ELF-1 (cell line): ENCODE measurements around the gene FUBP1.
"Not testable (repeated sequence)": the region's sequence is repeated elsewhere in the genome, so short reads cannot be mapped to it uniquely, and the experiment has no call there.

Experiments used
- DNase-seq: peaks from one replicate; pipeline ENCODE4 v3.0.0-alpha.2; 2016; ENCODE audit warnings: low read depth, low spot score

Gene FUBP1

GRCh38 chr1:77978969-77979876 lies at the start of gene FUBP1:
Gene FUBP1 (minus strand): TSS chr1:77979072. CDS start chr1:77979004, 68 bp downstream.
- peak; percentile 99 for DNase-seq

DNA sequence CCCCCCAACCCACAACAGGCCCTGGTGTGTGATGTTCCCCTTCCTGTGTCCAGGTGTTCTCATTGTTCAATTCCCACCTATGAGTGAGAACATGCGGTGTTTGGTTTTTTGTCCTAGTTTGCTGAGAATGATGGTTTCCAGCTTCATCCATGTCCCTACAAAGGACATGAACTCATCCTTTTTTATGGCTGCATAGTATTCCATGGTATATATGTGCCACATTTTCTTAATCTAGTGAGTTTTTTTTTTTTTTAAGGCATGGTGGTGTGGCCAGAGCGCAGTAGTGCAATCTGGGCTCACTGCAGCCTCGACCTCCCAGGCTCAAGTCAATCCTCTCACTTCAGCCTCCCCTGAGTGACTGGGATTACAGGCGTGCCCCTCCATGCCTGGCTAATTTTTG lies 42.3 kb upstream of the FUBP1 start:
- DNase-seq: not testable (repeated sequence)

DNA sequence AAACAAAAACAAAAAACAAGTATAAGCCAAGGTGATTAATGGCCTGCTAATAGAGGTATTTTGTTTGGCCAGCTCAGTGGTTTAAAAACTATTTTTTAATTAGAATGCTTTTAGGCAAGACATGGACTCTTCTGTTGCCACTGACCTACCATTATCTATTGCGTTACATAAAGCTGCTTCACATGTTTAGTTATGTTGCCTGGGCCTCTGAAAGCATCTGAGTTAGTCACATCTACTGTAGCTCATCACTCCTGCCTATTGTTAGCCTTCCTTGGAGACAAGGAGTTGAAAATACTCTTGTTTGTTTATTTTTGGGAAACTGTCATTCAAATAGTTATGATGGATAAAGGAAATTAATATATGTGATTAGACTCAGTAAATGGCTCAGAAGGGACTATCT lies 40.2 kb upstream of the FUBP1 start:
- no peak for DNase-seq

DNA sequence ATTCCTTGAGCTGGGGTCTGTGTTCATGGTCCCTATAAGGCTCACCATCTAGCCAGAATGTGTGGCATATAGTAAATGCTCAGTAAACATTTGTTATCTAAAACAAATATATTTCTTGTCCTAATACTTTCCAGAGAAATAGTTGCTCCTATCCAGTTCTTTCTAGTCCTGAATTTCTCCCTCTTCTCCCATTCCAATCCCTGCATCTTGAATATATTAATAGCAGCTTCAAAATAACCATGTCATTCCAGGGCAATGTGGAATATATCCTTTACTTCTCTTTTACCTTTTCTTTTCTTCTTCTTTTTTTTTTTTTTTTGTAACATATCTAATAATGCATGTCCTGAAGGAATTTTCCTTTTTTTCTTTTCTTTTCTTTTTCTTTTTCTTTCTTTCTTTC lies 36.3 kb upstream of the FUBP1 start:
- no peak for DNase-seq

DNA sequence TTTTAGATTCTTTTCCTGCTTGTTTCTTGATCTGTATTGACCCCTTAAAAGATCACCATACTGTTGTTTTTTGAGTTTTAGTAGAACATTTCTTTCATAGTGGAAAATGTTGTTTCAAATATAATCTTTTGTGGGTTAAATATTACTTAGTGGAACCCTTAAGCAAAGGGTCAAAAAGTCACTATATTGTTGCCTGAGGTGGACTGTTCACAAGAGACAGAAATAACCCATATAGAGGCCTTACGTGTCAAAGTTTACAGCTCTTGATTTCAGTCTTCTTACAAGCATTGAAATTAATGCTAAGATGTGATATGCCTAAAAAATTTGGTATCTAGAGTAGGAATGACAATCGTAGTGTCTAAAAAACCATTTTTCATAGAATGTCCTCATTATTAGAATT lies 32.2 kb upstream of the FUBP1 start:
- no peak for DNase-seq

- no peak for DNase-seq
Observed at GRCh38 chr1:78009836-78010235, 31.0 kb upstream of the FUBP1 start.

GRCh38 chr1:78009276-78009675 lies 30.4 kb upstream of the FUBP1 start:
- no peak for DNase-seq

DNA sequence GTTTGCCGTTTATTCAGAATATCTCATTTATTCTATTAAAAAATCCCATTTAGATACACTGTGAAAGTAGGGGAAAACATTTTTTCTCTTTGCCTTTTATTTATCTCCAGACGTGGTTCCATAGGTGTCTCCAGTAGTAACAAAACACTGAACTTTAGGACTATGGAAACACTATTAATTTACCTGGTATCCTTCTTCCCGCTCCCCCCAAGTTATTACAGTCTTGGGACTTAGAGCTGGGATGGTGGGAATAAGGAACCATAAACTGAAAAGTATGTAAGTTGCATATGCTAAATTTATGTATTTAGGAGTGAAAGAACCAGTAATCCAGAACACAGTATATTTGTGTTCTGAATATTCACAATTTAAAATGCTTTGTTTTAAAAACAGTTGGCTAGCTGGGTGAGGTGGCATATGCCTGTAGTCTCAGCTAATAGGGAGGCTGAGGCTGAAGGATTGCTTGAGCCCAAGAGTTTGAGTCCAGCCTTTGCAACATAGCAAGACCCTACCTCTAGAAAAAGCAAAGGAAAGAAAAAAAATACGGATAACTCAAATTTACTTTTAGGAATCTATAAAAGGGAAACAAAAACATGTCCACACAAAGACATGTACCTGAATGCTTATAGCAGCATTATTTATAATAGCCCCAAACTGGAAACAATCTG lies 28.9 kb upstream of the FUBP1 start:
- DNase-seq: no peak

GRCh38 chr1:78006521-78006920 lies 27.6 kb upstream of the FUBP1 start:
- DNase-seq: no peak

DNA sequence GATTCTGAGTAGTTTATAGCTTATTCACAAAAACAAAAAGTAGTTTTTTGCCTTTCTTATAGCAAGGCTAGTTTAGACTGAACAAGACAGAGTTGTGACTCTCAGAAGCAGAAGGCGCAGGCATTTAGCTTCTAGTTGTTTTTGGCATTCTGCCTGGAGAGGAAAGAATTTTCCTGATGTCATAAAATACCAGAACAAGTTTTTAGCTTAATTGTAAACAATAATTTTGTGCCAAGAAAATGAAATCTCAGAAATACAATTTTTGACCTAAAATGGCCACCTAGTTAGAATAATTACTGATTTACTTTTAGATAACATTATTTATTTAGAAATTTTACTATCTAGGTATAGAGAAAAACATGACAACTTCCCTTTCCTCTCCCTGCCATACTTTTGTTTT lies 26.9 kb upstream of the FUBP1 start:
- no peak for DNase-seq

DNA sequence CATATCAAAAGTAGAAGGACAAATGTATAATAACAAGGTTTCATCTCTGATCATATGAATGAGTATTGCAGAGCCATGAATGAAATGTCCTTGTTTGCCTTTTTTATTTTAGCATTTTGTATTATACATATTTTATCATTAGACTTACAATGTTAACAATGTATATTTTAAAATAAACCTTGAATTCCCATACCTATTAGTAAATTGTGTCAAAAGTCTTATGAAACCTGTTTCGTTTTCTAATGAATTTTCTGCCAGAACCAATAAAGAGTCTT lies 26.5 kb upstream of the FUBP1 start:
- DNase-seq: no peak

GRCh38 chr1:78004719-78005447 lies 26.0 kb upstream of the FUBP1 start, which contains the start of gene DNAJB4:
Gene DNAJB4 (plus strand): TSS chr1:78004939. CDS start chr1:78005111, 172 bp downstream.
- DNase-seq: peak; percentile 50

DNA sequence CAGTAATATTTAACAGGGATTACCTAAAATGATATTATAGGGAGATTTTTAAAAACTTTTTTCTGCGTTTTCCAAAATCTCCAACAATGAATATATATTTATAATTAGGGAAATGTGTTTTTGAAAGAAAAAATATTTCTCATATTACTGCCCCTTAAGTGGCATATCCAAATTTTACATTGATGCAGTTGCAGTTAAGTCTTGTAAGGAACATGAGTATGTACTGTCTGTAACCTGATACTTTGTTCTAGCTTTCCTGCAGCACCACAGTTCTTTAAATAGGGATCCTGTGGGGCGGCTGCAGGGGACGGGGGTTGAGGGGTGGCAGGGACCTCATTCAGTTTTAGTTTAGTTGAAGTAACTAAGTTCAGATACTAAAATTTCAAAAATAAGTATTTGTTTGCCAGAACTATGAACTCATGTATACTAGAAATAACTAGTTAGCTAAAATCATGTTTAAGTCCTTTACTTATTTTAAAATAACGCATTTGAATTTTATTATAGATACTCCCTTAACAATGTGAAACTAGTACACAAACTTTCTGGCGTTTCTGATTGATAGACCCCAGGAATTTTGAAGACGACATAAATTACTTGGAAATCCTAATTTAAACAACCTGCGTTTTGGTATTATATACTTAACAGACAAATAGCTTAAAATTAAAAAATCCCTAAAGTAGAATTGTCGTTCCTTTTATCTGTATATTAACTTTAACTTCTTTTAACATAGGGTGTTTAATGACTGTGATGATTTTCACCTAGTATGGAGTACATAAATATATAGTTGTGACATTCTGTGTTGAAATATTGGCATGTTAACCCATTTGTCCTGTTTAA lies 25.2 kb upstream of the FUBP1 start:
- peak; percentile 51 for DNase-seq

DNA sequence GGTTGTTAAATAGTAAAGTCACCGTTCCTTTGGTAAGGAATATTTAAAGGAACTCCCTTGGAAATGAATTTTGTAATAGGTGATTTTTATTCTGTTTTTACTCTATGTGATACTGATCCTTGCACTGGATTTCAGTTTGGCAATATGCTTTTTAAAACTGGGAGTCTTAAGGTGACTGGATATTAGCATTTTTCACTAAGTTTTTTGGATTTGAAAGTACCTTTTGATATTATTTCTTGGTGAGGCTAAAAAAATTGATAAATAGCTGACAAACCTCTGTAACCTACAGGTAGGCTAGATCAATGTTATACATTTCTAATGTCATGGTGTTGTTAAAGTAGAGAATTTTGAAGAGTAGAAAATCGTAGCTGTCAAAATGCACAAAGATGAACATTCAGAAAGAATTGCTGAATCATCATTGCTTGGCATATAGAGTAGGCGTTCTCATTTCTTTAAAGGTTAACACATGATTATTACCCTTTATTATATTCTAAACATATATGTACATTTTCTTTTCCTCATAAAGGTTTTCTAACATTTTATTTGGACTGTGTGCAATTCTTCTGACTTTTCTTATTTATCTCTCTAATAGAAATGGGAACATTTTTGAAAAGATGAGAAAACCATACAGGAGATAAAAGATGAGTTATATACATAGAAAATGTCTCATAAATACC lies 24.3 kb upstream of the FUBP1 start:
- DNase-seq: no peak

DNA sequence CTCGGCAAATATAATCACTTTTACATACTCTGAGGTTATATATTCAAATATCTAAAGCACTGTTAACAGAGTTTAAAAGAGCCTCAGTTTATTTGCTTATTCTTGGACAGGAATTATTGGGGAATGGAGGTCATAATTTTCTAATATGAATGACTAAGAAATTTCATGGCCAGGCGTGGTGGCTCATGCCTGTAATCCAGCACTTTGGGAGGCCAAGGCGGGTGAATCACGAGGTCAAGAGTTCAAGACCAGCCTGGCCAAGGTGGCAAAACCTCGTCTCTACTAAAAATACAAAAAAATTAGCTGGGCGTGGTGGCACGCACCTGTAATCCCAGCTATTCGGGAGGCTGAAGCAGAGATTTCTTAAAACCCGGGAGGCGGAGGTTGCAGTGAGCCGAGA lies 21.7 kb upstream of the FUBP1 start:
- not testable (repeated sequence) for DNase-seq

DNA sequence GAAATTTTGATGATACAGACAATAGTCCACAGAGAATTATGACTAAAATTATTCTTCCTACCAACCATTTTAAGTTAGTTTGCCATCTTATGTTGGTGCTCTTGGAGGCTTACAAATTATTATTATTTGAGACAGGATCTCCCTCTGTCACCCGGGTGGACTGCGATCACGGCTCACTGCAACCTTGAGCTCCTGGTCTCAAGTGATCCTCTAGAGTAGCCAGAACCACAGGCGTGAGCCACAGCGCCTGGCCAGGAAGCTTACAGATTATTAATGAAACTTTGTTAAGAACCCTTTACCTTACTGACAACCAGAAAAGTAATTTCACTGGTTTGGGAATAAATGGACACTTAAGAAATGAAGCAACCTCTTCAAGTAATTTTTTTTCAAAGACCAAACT lies 17.9 kb upstream of the FUBP1 start:
- no peak for DNase-seq

GRCh38 chr1:77994117-77994705 lies 15.3 kb upstream of the FUBP1 start:
- DNase-seq: no peak

- no peak for DNase-seq
Observed at GRCh38 chr1:77991638-77992037, 12.8 kb upstream of the FUBP1 start.

GRCh38 chr1:77990629-77991204 lies 11.8 kb upstream of the FUBP1 start:
- no peak for DNase-seq

DNA sequence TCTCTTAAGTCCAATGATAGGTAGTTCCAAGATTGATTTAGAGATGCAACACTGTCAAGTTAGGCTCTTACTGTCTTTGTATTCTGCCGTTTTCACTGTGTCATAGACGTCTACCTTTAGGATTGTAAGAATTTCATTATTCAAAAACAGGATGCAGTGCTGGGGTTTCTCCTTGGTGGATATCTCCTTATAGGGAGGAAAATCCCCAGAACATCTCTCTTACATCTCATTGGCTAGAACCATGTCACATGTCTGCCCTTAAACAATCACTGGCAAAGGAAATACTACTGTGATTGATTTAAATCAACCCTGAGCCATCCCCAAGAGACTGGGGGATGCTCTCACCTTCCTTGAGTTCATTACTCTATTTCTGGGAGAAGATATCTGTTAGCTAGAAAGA lies 10.9 kb upstream of the FUBP1 start:
- DNase-seq: no peak
